ENCODE results near the gene P2RY6.

The P2RY6 gene

DNA sequence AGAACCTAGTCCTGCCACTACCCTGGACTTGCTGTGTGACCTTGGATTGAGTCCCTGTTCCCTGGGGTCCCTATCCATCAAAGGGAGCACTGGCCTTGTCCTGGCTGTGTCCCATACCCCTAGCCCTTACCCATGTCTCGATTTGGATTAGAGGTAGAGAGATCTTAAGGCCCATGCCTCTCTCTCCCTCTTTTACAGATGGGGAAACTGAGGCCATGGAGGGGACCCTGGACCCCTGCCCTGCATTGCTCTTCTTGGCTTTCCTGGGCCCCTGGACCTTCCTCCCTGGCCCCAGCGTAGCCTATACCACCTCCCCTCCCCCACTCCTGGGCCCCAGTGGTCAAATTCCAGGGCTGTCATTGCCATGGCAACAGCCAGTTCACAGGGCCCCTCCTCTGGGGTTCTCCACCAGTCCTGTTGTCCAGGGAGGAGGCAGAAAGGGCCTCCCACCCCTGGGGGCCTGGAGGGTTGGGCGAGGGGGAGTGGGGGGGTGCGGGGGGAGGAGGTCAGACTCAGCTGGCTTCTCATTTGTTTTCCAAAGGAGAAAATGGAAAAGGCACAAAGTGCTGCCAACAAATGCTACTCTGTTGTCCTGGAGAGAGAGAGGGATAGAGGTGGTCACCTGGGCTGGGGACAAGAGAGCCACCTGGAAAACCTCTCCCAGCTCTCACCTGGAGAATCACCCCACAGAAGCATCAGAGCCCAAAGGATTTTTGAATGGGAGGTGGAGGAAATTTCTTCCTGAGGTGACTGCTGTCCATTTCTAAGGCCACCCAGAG is 59.2 kb downstream of the P2RY6 start:
- in situ Hi-C loops (cut with HindIII; ENCODE audit: low pct_ligation_motif_present, low sequenced_read_pairs), result no loop called here
- no peak overlapping the region for H3K4me3 ChIP-seq (ENCODE audit: low read depth, low read length)
- peak; percentile 50 for DNase-seq
- peak overlapping the region; percentile 17 for H3K27ac ChIP-seq
- H3K27me3 ChIP-seq (replicated peaks), result no peaks in the 10 kb centered on the region
- peak; percentile 10 for TF ChIP-seq CTCF (IDR thresholded peaks at IDR 0.05; ENCODE audit: low read depth, low read length, missing control alignments)
- H3K36me3 ChIP-seq (replicated peaks), result no peaks in the 10 kb centered on the region

GRCh38 chr11:73333173-73333572 is 61.0 kb downstream of the P2RY6 start:
- H3K27me3 ChIP-seq (replicated peaks), result no peaks in the 10 kb centered on the region
- in situ Hi-C loops (cut with HindIII; ENCODE audit: low pct_ligation_motif_present, low sequenced_read_pairs), result no loop called here
- no peak for TF ChIP-seq CTCF (IDR thresholded peaks at IDR 0.05; ENCODE audit: low read depth, low read length, missing control alignments)
- no peak for DNase-seq
- no peak overlapping the region for H3K4me3 ChIP-seq (ENCODE audit: low read depth, low read length)
- H3K27ac ChIP-seq, result peak overlapping the region; percentile 71
- H3K36me3 ChIP-seq (replicated peaks), result no peaks in the 10 kb centered on the region

GRCh38 chr11:73333640-73334383 is 61.7 kb downstream of the P2RY6 start:
- TF ChIP-seq CTCF (IDR thresholded peaks at IDR 0.05; ENCODE audit: low read depth, low read length, missing control alignments), result no peak
- Histone ChIP-seq H3K27ac (peak overlapping the region; percentile 71), H3K36me3 (replicated peaks) (no peaks in the 10 kb centered on the region), H3K27me3 (replicated peaks) (no peaks in the 10 kb centered on the region), H3K4me3 (ENCODE audit: low read depth, low read length) (no peak overlapping the region)
- in situ Hi-C loops (cut with HindIII; ENCODE audit: low pct_ligation_motif_present, low sequenced_read_pairs), result no loop called here
- no peak for DNase-seq

- DNase-seq, result peak; percentile 84
- H3K27me3 ChIP-seq (replicated peaks), result no peaks in the 10 kb centered on the region
- peak overlapping the region; percentile 1 for H3K4me3 ChIP-seq (ENCODE audit: low read depth, low read length)
- TF ChIP-seq CTCF (IDR thresholded peaks at IDR 0.05; ENCODE audit: low read depth, low read length, missing control alignments), result peak; percentile 6
- in situ Hi-C loops (cut with HindIII; ENCODE audit: low pct_ligation_motif_present, low sequenced_read_pairs), result no loop called here
- H3K36me3 ChIP-seq (replicated peaks), result no peaks in the 10 kb centered on the region
- peak overlapping the region; percentile 71 for H3K27ac ChIP-seq
These were observed 62.5 kb downstream of the P2RY6 start for GRCh38 chr11:73334384-73335203.

DNA sequence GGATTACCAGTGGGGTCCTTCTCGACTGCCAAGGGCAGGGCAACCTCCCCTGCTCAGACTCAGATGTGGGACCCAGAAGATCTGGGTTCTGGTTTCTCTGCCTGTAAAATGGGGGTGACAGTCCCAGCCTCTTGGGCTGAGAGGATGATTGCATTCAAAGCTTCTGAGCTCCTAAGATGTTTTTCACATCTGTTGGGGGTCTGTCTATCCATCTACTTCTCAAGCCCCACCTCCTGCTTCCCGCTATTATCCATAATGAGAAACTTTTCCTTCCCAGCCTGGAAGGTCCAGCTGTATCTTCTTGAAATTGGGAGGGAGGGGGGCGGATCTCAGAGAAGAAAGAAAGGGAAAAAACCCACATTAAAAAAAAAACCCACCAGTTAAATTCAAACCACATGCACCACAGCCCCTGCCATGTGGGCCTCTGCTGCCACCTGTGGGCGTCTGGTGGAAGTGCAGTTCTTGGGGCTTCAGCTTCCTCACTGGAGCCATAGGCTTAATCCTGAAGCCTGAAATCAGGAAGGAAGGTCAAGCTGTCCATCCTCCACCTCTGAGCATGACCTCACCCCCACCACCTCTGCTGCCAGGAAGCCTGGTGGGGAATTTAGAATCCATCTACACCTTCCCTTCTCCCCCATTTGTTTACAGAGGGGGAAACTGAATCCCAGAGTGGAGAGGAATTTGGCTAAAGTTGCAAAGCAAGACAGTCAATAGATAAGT is 63.2 kb downstream of the P2RY6 start:
- TF ChIP-seq CTCF (IDR thresholded peaks at IDR 0.05; ENCODE audit: low read depth, low read length, missing control alignments), result peak; percentile 99
- Histone ChIP-seq H3K4me3 (ENCODE audit: low read depth, low read length) (no peak overlapping the region), H3K36me3 (replicated peaks) (no peaks in the 10 kb centered on the region), H3K27me3 (replicated peaks) (no peaks in the 10 kb centered on the region), H3K27ac (peak overlapping the region; percentile 71)
- in situ Hi-C loops (cut with HindIII; ENCODE audit: low pct_ligation_motif_present, low sequenced_read_pairs), result no loop called here
- peak; percentile 78 for DNase-seq
